LNCaP clone FGC (cell line): ENCODE results near the gene GNPTAB.

Experiments used
- DNase-seq: peaks from one replicate; pipeline ENCODE4 v3.0.0-alpha.2; 2011; ENCODE audit warnings: low read depth
- H3K4me3 ChIP-seq: 2 replicates; pipeline ENCODE4 v1.5.1; 2011; ENCODE audit warnings: mild to moderate bottlenecking, low read depth, low read length, control low read depth
- TF ChIP-seq, protein P1 (sequence below): IDR thresholded peaks from 2 replicates; pipeline ENCODE4 v1.5.1; 2012; ENCODE audit warnings: mild to moderate bottlenecking; ENCODE audit not compliant: control insufficient read depth, insufficient read depth; ENCODE audit errors: extremely low read depth

Gene GNPTAB

DNA sequence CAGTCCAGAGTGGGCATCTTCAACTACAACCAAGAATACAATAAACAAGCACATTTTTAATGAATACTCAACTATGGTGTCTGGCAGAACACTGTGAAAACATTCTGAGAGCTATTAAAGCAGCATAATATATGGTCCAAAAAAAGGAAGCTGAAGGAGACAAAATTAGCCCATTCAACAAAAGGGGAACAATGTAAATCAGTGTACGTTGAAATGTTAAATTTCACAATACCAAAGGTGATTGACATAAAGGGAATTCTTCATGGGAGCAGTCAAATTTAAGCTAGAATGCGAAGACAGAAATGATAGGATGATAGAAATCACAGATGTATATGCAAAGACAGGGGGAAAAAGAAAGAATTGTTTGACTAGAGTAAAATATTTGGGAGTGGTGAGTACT, 50.2 kb downstream of the GNPTAB start:
- no peak overlapping the region for H3K4me3 ChIP-seq
- TF ChIP-seq, protein P1, sequence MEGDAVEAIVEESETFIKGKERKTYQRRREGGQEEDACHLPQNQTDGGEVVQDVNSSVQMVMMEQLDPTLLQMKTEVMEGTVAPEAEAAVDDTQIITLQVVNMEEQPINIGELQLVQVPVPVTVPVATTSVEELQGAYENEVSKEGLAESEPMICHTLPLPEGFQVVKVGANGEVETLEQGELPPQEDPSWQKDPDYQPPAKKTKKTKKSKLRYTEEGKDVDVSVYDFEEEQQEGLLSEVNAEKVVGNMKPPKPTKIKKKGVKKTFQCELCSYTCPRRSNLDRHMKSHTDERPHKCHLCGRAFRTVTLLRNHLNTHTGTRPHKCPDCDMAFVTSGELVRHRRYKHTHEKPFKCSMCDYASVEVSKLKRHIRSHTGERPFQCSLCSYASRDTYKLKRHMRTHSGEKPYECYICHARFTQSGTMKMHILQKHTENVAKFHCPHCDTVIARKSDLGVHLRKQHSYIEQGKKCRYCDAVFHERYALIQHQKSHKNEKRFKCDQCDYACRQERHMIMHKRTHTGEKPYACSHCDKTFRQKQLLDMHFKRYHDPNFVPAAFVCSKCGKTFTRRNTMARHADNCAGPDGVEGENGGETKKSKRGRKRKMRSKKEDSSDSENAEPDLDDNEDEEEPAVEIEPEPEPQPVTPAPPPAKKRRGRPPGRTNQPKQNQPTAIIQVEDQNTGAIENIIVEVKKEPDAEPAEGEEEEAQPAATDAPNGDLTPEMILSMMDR = no peak
- no peak for DNase-seq

DNA sequence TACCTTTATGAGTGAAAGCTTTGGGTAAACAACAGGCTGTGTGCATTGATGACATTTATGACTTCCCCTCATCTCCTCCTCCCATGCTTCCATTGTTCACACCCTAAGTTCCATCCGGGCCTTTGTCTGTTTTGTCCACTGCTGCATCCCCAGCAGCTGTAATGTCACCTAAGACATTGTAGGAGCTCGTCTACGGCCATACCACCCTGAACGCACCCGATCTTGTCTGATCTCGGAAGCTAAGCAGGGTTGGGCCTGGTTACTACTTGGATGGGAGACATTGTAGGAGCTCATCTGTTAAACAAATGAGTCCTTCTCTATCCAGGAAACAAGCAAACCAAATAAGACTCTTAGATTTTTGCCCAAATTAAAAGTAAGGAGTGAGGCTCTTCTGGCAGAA, 51.1 kb downstream of the GNPTAB start:
- H3K4me3 ChIP-seq = no peak overlapping the region
- DNase-seq = no peak
- TF ChIP-seq, protein P1 = no peak

DNA sequence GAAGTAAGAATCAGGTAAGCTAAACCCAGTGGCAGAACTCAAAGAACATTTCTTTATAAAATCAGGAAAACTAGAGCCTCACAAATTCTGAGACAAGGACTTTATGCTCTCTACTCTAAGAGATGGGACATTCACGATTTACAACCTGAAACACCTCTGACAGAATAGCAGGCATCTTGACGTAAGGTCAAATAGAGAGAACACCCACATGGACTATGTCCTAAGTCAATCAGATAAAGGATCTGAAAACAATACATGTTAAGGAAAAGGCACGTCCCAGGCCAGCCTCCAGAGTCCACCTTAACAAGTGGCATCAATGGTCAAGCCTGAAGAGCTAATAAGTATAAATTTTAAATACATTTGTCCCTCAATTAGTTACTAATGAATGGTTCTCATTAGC, 51.6 kb downstream of the GNPTAB start:
- no peak overlapping the region for H3K4me3 ChIP-seq
- no peak for DNase-seq
- TF ChIP-seq, protein P1 = no peak

DNA sequence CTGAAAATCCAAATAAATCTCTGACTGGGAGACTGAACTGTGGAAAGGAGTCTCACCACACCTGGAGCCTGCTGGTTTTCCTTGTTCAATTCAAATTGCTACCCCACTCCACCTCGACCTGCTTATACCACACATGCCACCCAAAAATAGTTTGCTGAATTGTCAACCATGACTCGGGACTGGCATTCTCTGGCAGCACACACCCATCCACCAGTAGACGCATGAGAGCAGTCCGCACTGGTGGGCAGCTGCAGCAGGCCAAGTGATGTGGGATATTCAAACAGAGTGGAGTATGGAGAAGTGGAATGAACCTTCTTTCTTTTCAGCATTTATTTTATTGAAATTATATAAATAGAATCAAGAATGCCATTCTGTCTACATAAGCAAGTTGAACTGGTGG, 52.8 kb downstream of the GNPTAB start:
- TF ChIP-seq, protein P1 = no peak
- DNase-seq = no peak
- no peak overlapping the region for H3K4me3 ChIP-seq

DNA sequence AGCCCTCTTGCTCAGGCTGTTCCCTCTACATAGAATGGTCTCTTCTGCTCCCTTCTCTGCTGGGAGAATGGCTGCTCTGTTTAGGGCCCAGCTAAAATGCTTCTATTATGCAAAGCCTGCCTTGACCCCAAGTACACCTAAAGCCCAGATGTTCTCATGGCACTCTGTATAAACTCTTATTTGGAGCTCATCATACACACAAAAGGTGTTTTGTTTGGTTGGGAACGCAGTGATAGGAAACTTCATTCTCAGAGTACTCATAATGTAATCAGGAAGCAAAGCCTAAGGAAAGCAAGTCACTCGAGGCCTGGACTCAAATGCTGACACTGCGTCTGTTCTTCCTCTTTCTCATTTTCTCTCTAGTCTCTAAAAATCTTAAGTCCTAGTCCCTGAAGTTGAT, 53.3 kb downstream of the GNPTAB start:
- H3K4me3 ChIP-seq = no peak overlapping the region
- no peak for DNase-seq
- TF ChIP-seq, protein P1 = no peak

DNA sequence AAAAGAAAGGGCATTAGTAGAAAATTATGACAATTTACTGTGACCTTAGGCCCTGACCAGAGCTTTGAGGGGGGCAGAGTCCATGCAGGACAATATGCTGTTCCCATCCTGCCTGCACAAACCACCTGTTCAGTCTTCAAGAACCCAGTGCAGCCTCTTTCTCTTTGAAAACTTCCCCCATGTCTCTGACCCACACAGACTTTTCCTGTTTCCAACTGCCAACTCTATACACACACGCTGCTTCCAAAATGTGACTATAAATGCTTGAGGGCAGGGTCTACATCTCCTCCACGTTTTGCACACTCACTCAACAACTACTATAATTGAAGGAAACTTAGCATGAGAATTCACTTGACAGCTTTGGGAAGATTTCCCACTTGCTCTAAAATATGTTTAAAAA, 54.9 kb downstream of the GNPTAB start:
- DNase-seq = no peak
- TF ChIP-seq, protein P1 = no peak

DNA sequence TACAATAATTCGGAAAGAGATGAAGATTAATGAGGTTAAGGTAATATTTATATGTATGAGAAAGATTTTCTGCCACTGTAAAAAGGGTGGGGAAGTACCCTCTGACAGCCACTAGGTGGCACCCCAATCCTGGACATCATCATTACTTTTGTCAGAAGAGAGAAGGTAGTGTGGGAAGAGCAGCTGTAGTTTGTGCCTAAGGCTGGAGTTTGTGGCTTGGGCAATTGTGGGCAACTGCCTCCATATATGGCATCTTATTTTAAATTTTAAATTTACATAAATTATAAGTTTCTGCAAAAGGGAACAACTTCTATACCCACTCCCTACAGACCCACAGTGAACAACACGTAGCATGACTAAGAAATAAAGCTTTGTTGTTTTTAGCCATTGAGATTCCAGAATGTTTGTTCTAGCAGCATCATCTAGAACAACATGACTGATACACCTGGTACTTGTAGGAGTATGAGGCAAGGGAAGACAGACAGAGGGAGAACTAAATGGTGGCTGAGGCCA, 57.1 kb downstream of the GNPTAB start:
- H3K4me3 ChIP-seq = no peak overlapping the region
- TF ChIP-seq, protein P1 = peak; percentile 88
- peak; percentile 40 for DNase-seq

More for the DNA sequence above, 54.9 kb downstream of the GNPTAB start:
- H3K4me3 ChIP-seq = no peak overlapping the region
